Measurements from ENCODE around the gene KCTD8. TPM values are rescaled to one million over a fixed set of nuclear protein-coding genes. Genes with fewer than 3 reads are reported as not detected.

KCTD8 gene
- total RNA-seq, 1 experiment from 2014 or later, result 1.1 TPM

GRCh38 chr4:44493924-44494323, 45.3 kb upstream of the KCTD8 start:
- H3K27ac Mint-ChIP-seq, result no peak overlapping the region
- no peak overlapping the region for H3K4me3 Mint-ChIP-seq
- no peak overlapping the region for H2AFZ ChIP-seq (ENCODE audit: low read length)
- no peaks in the 10 kb centered on the region; a peak in 1 of 4 replicates for H3K4me1 Mint-ChIP-seq
- no peak overlapping the region for H3K27ac ChIP-seq (ENCODE audit: insufficient read length, low read depth, low read length)
- no peaks in the 10 kb centered on the region for H3K27me3 ChIP-seq (ENCODE audit: insufficient read depth, low read length)
- H3K56ac ChIP-seq (ENCODE audit: insufficient read length, low read depth, low read length), result no peak overlapping the region
- no peaks in the 10 kb centered on the region for H3K23me2 ChIP-seq (ENCODE audit: insufficient read length, low read depth, low read length, poor library complexity, severe bottlenecking)
- H2BK120ac ChIP-seq (ENCODE audit: low read depth, low read length, poor library complexity, severe bottlenecking), result no peak overlapping the region
- no peak overlapping the region for H3K18ac ChIP-seq (ENCODE audit: insufficient read length, low read depth, low read length)
- no peak overlapping the region for H2BK20ac ChIP-seq (ENCODE audit: low read depth, low read length, poor library complexity, severe bottlenecking)
- H3K9ac ChIP-seq (ENCODE audit: extremely low read depth, insufficient read length, low read length), result no peak overlapping the region
- no peaks in the 10 kb centered on the region for H4K20me1 ChIP-seq (ENCODE audit: control insufficient read depth, insufficient read depth, insufficient read length)
- H4K91ac ChIP-seq (ENCODE audit: insufficient read length, low read depth, low read length), result no peak overlapping the region
- H3K23ac ChIP-seq (ENCODE audit: insufficient read length, low read depth, low read length), result no peak overlapping the region
- H3K79me2 ChIP-seq (ENCODE audit: insufficient read depth, low read length), result no peaks in the 10 kb centered on the region
- no peaks in the 10 kb centered on the region for H3K79me1 ChIP-seq (ENCODE audit: insufficient read depth, low read depth, low read length, poor library complexity, severe bottlenecking)
- TF ChIP-seq, protein P1, sequence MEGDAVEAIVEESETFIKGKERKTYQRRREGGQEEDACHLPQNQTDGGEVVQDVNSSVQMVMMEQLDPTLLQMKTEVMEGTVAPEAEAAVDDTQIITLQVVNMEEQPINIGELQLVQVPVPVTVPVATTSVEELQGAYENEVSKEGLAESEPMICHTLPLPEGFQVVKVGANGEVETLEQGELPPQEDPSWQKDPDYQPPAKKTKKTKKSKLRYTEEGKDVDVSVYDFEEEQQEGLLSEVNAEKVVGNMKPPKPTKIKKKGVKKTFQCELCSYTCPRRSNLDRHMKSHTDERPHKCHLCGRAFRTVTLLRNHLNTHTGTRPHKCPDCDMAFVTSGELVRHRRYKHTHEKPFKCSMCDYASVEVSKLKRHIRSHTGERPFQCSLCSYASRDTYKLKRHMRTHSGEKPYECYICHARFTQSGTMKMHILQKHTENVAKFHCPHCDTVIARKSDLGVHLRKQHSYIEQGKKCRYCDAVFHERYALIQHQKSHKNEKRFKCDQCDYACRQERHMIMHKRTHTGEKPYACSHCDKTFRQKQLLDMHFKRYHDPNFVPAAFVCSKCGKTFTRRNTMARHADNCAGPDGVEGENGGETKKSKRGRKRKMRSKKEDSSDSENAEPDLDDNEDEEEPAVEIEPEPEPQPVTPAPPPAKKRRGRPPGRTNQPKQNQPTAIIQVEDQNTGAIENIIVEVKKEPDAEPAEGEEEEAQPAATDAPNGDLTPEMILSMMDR (conservative IDR thresholded peaks at IDR 0.05), result peak; percentile 58
- H4K5ac ChIP-seq (ENCODE audit: insufficient read length, low read depth, low read length), result no peak overlapping the region
- no peak overlapping the region for H3K4ac ChIP-seq (ENCODE audit: low read depth, low read length)
- no CpG with 5 or more reads among the region's 6 CpGs for WGBS (ENCODE audit: extremely low coverage, insufficient read length, low lambda C conversion rate)
- no peak overlapping the region for H2BK5ac ChIP-seq (ENCODE audit: insufficient read length, low read length)
- peak; percentile 50 for DNase-seq
- no peak overlapping the region for H3K14ac ChIP-seq (ENCODE audit: insufficient read depth, low read length)
- no peak overlapping the region for H3K4me2 ChIP-seq (ENCODE audit: insufficient read depth, insufficient read length, low read length)
- no peak overlapping the region for H2BK15ac ChIP-seq (ENCODE audit: low read depth, low read length)
- no peaks in the 10 kb centered on the region for H3K36me3 Mint-ChIP-seq (ENCODE audit: insufficient read depth in 1 of 3, low read depth in 3 of 3)
- peaks cover 0 to 4% of the 10 kb centered on the region in 2 experiments; a peak in 3 of 5 replicates for H3K9me3 Mint-ChIP-seq
- no peak overlapping the region for H2AK5ac ChIP-seq (ENCODE audit: insufficient read length, low read length)
- H3T11ph ChIP-seq (ENCODE audit: low read length), result no peak overlapping the region
- no peaks in the 10 kb centered on the region for H3K27me3 Mint-ChIP-seq (ENCODE audit: low read depth)
- no peak overlapping the region for H2BK12ac ChIP-seq (ENCODE audit: insufficient read length, low read depth, low read length)
- H4K8ac ChIP-seq (replicated peaks; ENCODE audit: insufficient read length, low read depth, low read length), result no peak overlapping the region
- no peaks in the 10 kb centered on the region for H3K4me1 ChIP-seq (ENCODE audit: insufficient read depth, low read length)
- no peaks in the 10 kb centered on the region for H3K9me3 ChIP-seq (ENCODE audit: control insufficient read depth, low read depth, low read length)

Data from H9 (cell line).